H9 (cell line): ENCODE results near the gene ZRANB3. TPM values are rescaled to one million over a fixed set of nuclear protein-coding genes. Genes with fewer than 3 reads are reported as not detected.

Experiments
- DNase-seq: peaks from one replicate; pipeline ENCODE4 v3.0.0-alpha.2; 2017
- H2AFZ ChIP-seq: one replicate; pipeline ENCODE4 v1.6.1; 2013; ENCODE audit warnings: mild to moderate bottlenecking, low read length, control low read depth, moderate library complexity
- H2AK5ac ChIP-seq: 2 replicates; pipeline ENCODE4 v1.6.1; 2013; ENCODE audit warnings: low read length, control low read depth, mixed read lengths; ENCODE audit not compliant: insufficient read length
- H2BK120ac ChIP-seq: one replicate; pipeline ENCODE4 v1.6.1; 2013; ENCODE audit warnings: low read depth, mild to moderate bottlenecking, low read length, control low read depth, inconsistent platforms; ENCODE audit not compliant: poor library complexity, severe bottlenecking
- H2BK12ac ChIP-seq: 2 replicates; pipeline ENCODE4 v1.6.1; 2013; ENCODE audit warnings: low read length, control low read depth, mixed read lengths, low read depth; ENCODE audit not compliant: insufficient read length
- H2BK15ac ChIP-seq: 2 replicates; pipeline ENCODE4 v1.6.1; 2013; ENCODE audit warnings: low read depth, low read length, control low read depth
- H2BK20ac ChIP-seq: one replicate; pipeline ENCODE4 v1.6.1; 2013; ENCODE audit warnings: low read depth, mild to moderate bottlenecking, low read length, control low read depth, inconsistent platforms; ENCODE audit not compliant: poor library complexity, severe bottlenecking
- H2BK5ac ChIP-seq: 2 replicates; pipeline ENCODE4 v1.6.1; 2013; ENCODE audit warnings: low read length, control low read depth, mixed read lengths; ENCODE audit not compliant: insufficient read length
- H3K14ac ChIP-seq: 2 replicates; pipeline ENCODE4 v1.6.1; 2013; ENCODE audit warnings: low read length, control low read depth; ENCODE audit not compliant: insufficient read depth
- H3K18ac ChIP-seq: 2 replicates; pipeline ENCODE4 v1.6.1; 2013; ENCODE audit warnings: low read depth, mild to moderate bottlenecking, mixed read lengths, low read length, control low read depth; ENCODE audit not compliant: insufficient read length
- H3K23ac ChIP-seq: 2 replicates; pipeline ENCODE4 v1.6.1; 2013; ENCODE audit warnings: low read length, control low read depth, mixed read lengths, low read depth; ENCODE audit not compliant: insufficient read length
- H3K23me2 ChIP-seq: 2 replicates; pipeline ENCODE4 v1.6.1; 2013; ENCODE audit warnings: low read depth, mild to moderate bottlenecking, mixed read lengths, low read length, control low read depth; ENCODE audit not compliant: insufficient read length, poor library complexity, severe bottlenecking
- H3K27ac ChIP-seq: 2 replicates; pipeline ENCODE4 v1.5.1; 2013; ENCODE audit warnings: low read length, control low read depth, mixed read lengths, low read depth; ENCODE audit not compliant: insufficient read length
- H3K27me3 ChIP-seq: 2 replicates; pipeline ENCODE4 v1.6.1; 2013; ENCODE audit warnings: low read length, control low read depth, inconsistent platforms; ENCODE audit not compliant: insufficient read depth
- H3K4ac ChIP-seq: 2 replicates; pipeline ENCODE4 v1.6.1; 2013; ENCODE audit warnings: low read depth, mild to moderate bottlenecking, control low read depth, inconsistent platforms, low read length, moderate library complexity
- H3K4me1 ChIP-seq: 2 replicates; pipeline ENCODE4 v1.6.1; 2013; ENCODE audit warnings: low read length, control low read depth, inconsistent platforms; ENCODE audit not compliant: insufficient read depth
- H3K4me2 ChIP-seq: 2 replicates; pipeline ENCODE4 v1.6.1; 2013; ENCODE audit warnings: low read length, control low read depth, mixed read lengths; ENCODE audit not compliant: insufficient read length, insufficient read depth
- H3K56ac ChIP-seq: 2 replicates; pipeline ENCODE4 v1.6.1; 2013; ENCODE audit warnings: low read depth, mild to moderate bottlenecking, mixed read lengths, low read length, control low read depth; ENCODE audit not compliant: insufficient read length
- H3K79me1 ChIP-seq: 2 replicates; pipeline ENCODE4 v1.6.1; 2013; ENCODE audit warnings: low read depth, mild to moderate bottlenecking, moderate library complexity, low read length, control low read depth, inconsistent platforms; ENCODE audit not compliant: insufficient read depth, poor library complexity, severe bottlenecking
- H3K79me2 ChIP-seq: 2 replicates; pipeline ENCODE4 v1.6.1; 2013; ENCODE audit warnings: low read length, control low read depth, inconsistent platforms; ENCODE audit not compliant: insufficient read depth
- H3K9ac ChIP-seq: 2 replicates; pipeline ENCODE4 v1.6.1; 2013; ENCODE audit warnings: low read length, control low read depth, mixed read lengths; ENCODE audit not compliant: insufficient read length; ENCODE audit errors: extremely low read depth
- H3K9me3 ChIP-seq: one replicate; pipeline ENCODE4 v1.6.1; 2013; ENCODE audit warnings: low read depth, low read length, inconsistent platforms; ENCODE audit not compliant: control insufficient read depth
- H3T11ph ChIP-seq: one replicate; pipeline ENCODE4 v1.6.1; 2013; ENCODE audit warnings: mild to moderate bottlenecking, low read length, control low read depth, inconsistent platforms
- H4K20me1 ChIP-seq: one replicate; pipeline ENCODE4 v1.6.1; 2013; ENCODE audit not compliant: control insufficient read depth, insufficient read length, insufficient read depth
- H4K5ac ChIP-seq: 2 replicates; pipeline ENCODE4 v1.6.1; 2013; ENCODE audit warnings: low read depth, mild to moderate bottlenecking, mixed read lengths, low read length, control low read depth; ENCODE audit not compliant: insufficient read length
- H4K8ac ChIP-seq: replicated peaks from 2 replicates; pipeline ENCODE4 v1.6.1; 2013; ENCODE audit warnings: low read length, control low read depth, mixed read lengths, low read depth; ENCODE audit not compliant: insufficient read length
- H4K91ac ChIP-seq: 2 replicates; pipeline ENCODE4 v1.6.1; 2013; ENCODE audit warnings: low read depth, mild to moderate bottlenecking, moderate library complexity, mixed read lengths, low read length, control low read depth; ENCODE audit not compliant: insufficient read length
- H3K27ac Mint-ChIP-seq, 3 experiments: 2 replicates in 2 of 3; 3 replicates in 1 of 3; pipeline ENCODE4 v1.8.0; 2020 to 2021; ENCODE audit warnings: mixed read lengths in 3 of 3, mild to moderate bottlenecking in 1 of 3, moderate library complexity in 1 of 3
- H3K27me3 Mint-ChIP-seq: 2 replicates; pipeline ENCODE4 v1.8.0; 2021; ENCODE audit warnings: low read depth, mild to moderate bottlenecking, moderate library complexity, mixed read lengths
- H3K36me3 Mint-ChIP-seq, 3 experiments: 2 replicates in 2 of 3; 3 replicates in 1 of 3; pipeline ENCODE4 v1.8.0; 2020 to 2021; ENCODE audit warnings: low read depth in 3 of 3, mixed read lengths in 3 of 3; ENCODE audit not compliant: insufficient read depth in 1 of 3
- H3K4me1 Mint-ChIP-seq, 2 experiments: 2 replicates each; pipeline ENCODE4 v1.8.0; 2020; ENCODE audit warnings: mixed read lengths in 2 of 2
- H3K4me3 Mint-ChIP-seq, 2 experiments: 2 replicates in 1 of 2; 3 replicates in 1 of 2; pipeline ENCODE4 v1.8.0; 2020 to 2021; ENCODE audit warnings: mild to moderate bottlenecking in 2 of 2, mixed read lengths in 2 of 2, moderate library complexity in 1 of 2
- H3K9me3 Mint-ChIP-seq, 2 experiments: 2 replicates in 1 of 2; 3 replicates in 1 of 2; pipeline ENCODE4 v1.8.0; 2020; ENCODE audit warnings: mild to moderate bottlenecking in 2 of 2, mixed read lengths in 2 of 2, moderate library complexity in 1 of 2
- WGBS: extraction: QIAGEN DNeasy Blood & Tissue Kit; methylation state at CpG from one replicate; pipeline ENCODE4 v1.1.7; 2013; ENCODE audit warnings: missing lambda C conversion rate, low lambda C conversion rate, mixed read lengths; ENCODE audit not compliant: insufficient read length; ENCODE audit errors: extremely low coverage; 5-methylcytosine and 5-hydroxymethylcytosine counted together
- total RNA-seq: library from RNA; stranded (reverse); gene quantifications from 2 replicates; pipeline ENCODE4 v1.2.1, GENCODE V29; 2021
- TF ChIP-seq, protein P1 (sequence below): fragments of 200-600 bp; sonication (generic); conservative IDR thresholded peaks from 3 replicates; pipeline ENCODE4 v1.8.0; 2021; ENCODE audit warnings: antibody characterized with exemption, mild to moderate bottlenecking

Gene ZRANB3
- total RNA-seq, 1 experiment from 2014 or later, result 16.7 TPM

DNA sequence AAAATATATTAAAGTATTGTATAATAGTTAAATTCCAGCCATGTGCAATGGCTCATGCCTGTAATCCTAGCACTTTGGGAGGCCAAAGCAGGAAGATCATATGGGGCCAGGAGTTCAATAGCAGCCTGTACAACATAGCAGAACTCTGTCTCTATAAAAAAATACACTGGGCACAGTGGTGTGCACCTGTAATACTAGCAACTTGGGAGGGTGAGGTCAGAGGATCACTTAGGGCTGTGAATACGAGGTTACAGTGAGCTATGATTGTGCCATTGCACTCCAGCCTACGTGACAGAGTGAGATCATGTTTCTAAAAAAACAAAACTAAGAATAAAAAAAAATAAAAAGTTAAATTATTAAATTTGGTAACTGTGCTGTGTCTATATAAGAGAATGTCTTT is 36.1 kb downstream of the ZRANB3 start:
- Histone ChIP-seq H3K9ac (no peak overlapping the region), H4K20me1 (no peaks in the 10 kb centered on the region), H4K8ac (no peak overlapping the region), H3K79me1 (no peaks in the 10 kb centered on the region), H4K91ac (no peak overlapping the region), H3T11ph (no peak overlapping the region), H3K4me2 (no peak overlapping the region), H3K27ac (no peak overlapping the region), H4K5ac (no peak overlapping the region), H2BK12ac (no peak overlapping the region), H3K56ac (no peak overlapping the region), H3K4me1 (no peaks in the 10 kb centered on the region), H2AFZ (no peak overlapping the region), H2BK5ac (no peak overlapping the region), H3K23ac (no peak overlapping the region), H3K23me2 (no peaks in the 10 kb centered on the region), H3K79me2 (no peaks in the 10 kb centered on the region), H2BK120ac (no peak overlapping the region), H3K4ac (no peak overlapping the region), H2AK5ac (no peak overlapping the region), H2BK15ac (no peak overlapping the region), H2BK20ac (no peak overlapping the region), H3K9me3 (no peaks in the 10 kb centered on the region), H3K27me3 (no peaks in the 10 kb centered on the region), H3K18ac (no peak overlapping the region), H3K14ac (no peak overlapping the region)
- Mint-ChIP-seq H3K27ac (no peak overlapping the region), H3K4me3 (no peak overlapping the region), H3K36me3 (peaks cover 37 to 40% (median 37%) of the 10 kb centered on the region in 3 experiments), H3K9me3 (peaks cover 22 to 24% of the 10 kb centered on the region in 2 experiments), H3K4me1 (no peaks in the 10 kb centered on the region; a peak in 1 of 4 replicates), H3K27me3 (no peaks in the 10 kb centered on the region; the same call in 1 of the 2 replicates)
- TF ChIP-seq, protein P1, sequence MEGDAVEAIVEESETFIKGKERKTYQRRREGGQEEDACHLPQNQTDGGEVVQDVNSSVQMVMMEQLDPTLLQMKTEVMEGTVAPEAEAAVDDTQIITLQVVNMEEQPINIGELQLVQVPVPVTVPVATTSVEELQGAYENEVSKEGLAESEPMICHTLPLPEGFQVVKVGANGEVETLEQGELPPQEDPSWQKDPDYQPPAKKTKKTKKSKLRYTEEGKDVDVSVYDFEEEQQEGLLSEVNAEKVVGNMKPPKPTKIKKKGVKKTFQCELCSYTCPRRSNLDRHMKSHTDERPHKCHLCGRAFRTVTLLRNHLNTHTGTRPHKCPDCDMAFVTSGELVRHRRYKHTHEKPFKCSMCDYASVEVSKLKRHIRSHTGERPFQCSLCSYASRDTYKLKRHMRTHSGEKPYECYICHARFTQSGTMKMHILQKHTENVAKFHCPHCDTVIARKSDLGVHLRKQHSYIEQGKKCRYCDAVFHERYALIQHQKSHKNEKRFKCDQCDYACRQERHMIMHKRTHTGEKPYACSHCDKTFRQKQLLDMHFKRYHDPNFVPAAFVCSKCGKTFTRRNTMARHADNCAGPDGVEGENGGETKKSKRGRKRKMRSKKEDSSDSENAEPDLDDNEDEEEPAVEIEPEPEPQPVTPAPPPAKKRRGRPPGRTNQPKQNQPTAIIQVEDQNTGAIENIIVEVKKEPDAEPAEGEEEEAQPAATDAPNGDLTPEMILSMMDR, result no peak
- no peak for DNase-seq
- WGBS, result no CpG with 5 or more reads among the region's 2 CpGs
